H9 (cell line): ENCODE data around the gene THUMPD1. TPM values are rescaled to one million over a fixed set of nuclear protein-coding genes. Genes with fewer than 3 reads are reported as not detected.

ENCODE experiments used
- DNase-seq: peaks from one replicate; pipeline ENCODE4 v3.0.0-alpha.2; 2017
- H2AFZ ChIP-seq: one replicate; pipeline ENCODE4 v1.6.1; 2013; ENCODE audit warnings: mild to moderate bottlenecking, low read length, control low read depth, moderate library complexity
- H2AK5ac ChIP-seq: 2 replicates; pipeline ENCODE4 v1.6.1; 2013; ENCODE audit warnings: low read length, control low read depth, mixed read lengths; ENCODE audit not compliant: insufficient read length
- H2BK120ac ChIP-seq: one replicate; pipeline ENCODE4 v1.6.1; 2013; ENCODE audit warnings: low read depth, mild to moderate bottlenecking, low read length, control low read depth, inconsistent platforms; ENCODE audit not compliant: poor library complexity, severe bottlenecking
- H2BK12ac ChIP-seq: 2 replicates; pipeline ENCODE4 v1.6.1; 2013; ENCODE audit warnings: low read length, control low read depth, mixed read lengths, low read depth; ENCODE audit not compliant: insufficient read length
- H2BK15ac ChIP-seq: 2 replicates; pipeline ENCODE4 v1.6.1; 2013; ENCODE audit warnings: low read depth, low read length, control low read depth
- H2BK20ac ChIP-seq: one replicate; pipeline ENCODE4 v1.6.1; 2013; ENCODE audit warnings: low read depth, mild to moderate bottlenecking, low read length, control low read depth, inconsistent platforms; ENCODE audit not compliant: poor library complexity, severe bottlenecking
- H2BK5ac ChIP-seq: 2 replicates; pipeline ENCODE4 v1.6.1; 2013; ENCODE audit warnings: low read length, control low read depth, mixed read lengths; ENCODE audit not compliant: insufficient read length
- H3K14ac ChIP-seq: 2 replicates; pipeline ENCODE4 v1.6.1; 2013; ENCODE audit warnings: low read length, control low read depth; ENCODE audit not compliant: insufficient read depth
- H3K18ac ChIP-seq: 2 replicates; pipeline ENCODE4 v1.6.1; 2013; ENCODE audit warnings: low read depth, mild to moderate bottlenecking, mixed read lengths, low read length, control low read depth; ENCODE audit not compliant: insufficient read length
- H3K23ac ChIP-seq: 2 replicates; pipeline ENCODE4 v1.6.1; 2013; ENCODE audit warnings: low read length, control low read depth, mixed read lengths, low read depth; ENCODE audit not compliant: insufficient read length
- H3K23me2 ChIP-seq: 2 replicates; pipeline ENCODE4 v1.6.1; 2013; ENCODE audit warnings: low read depth, mild to moderate bottlenecking, mixed read lengths, low read length, control low read depth; ENCODE audit not compliant: insufficient read length, poor library complexity, severe bottlenecking
- H3K27ac ChIP-seq: 2 replicates; pipeline ENCODE4 v1.5.1; 2013; ENCODE audit warnings: low read length, control low read depth, mixed read lengths, low read depth; ENCODE audit not compliant: insufficient read length
- H3K27me3 ChIP-seq: 2 replicates; pipeline ENCODE4 v1.6.1; 2013; ENCODE audit warnings: low read length, control low read depth, inconsistent platforms; ENCODE audit not compliant: insufficient read depth
- H3K4ac ChIP-seq: 2 replicates; pipeline ENCODE4 v1.6.1; 2013; ENCODE audit warnings: low read depth, mild to moderate bottlenecking, control low read depth, inconsistent platforms, low read length, moderate library complexity
- H3K4me1 ChIP-seq: 2 replicates; pipeline ENCODE4 v1.6.1; 2013; ENCODE audit warnings: low read length, control low read depth, inconsistent platforms; ENCODE audit not compliant: insufficient read depth
- H3K4me2 ChIP-seq: 2 replicates; pipeline ENCODE4 v1.6.1; 2013; ENCODE audit warnings: low read length, control low read depth, mixed read lengths; ENCODE audit not compliant: insufficient read length, insufficient read depth
- H3K56ac ChIP-seq: 2 replicates; pipeline ENCODE4 v1.6.1; 2013; ENCODE audit warnings: low read depth, mild to moderate bottlenecking, mixed read lengths, low read length, control low read depth; ENCODE audit not compliant: insufficient read length
- H3K79me1 ChIP-seq: 2 replicates; pipeline ENCODE4 v1.6.1; 2013; ENCODE audit warnings: low read depth, mild to moderate bottlenecking, moderate library complexity, low read length, control low read depth, inconsistent platforms; ENCODE audit not compliant: insufficient read depth, poor library complexity, severe bottlenecking
- H3K79me2 ChIP-seq: 2 replicates; pipeline ENCODE4 v1.6.1; 2013; ENCODE audit warnings: low read length, control low read depth, inconsistent platforms; ENCODE audit not compliant: insufficient read depth
- H3K9ac ChIP-seq: 2 replicates; pipeline ENCODE4 v1.6.1; 2013; ENCODE audit warnings: low read length, control low read depth, mixed read lengths; ENCODE audit not compliant: insufficient read length; ENCODE audit errors: extremely low read depth
- H3K9me3 ChIP-seq: one replicate; pipeline ENCODE4 v1.6.1; 2013; ENCODE audit warnings: low read depth, low read length, inconsistent platforms; ENCODE audit not compliant: control insufficient read depth
- H3T11ph ChIP-seq: one replicate; pipeline ENCODE4 v1.6.1; 2013; ENCODE audit warnings: mild to moderate bottlenecking, low read length, control low read depth, inconsistent platforms
- H4K20me1 ChIP-seq: one replicate; pipeline ENCODE4 v1.6.1; 2013; ENCODE audit not compliant: control insufficient read depth, insufficient read length, insufficient read depth
- H4K5ac ChIP-seq: 2 replicates; pipeline ENCODE4 v1.6.1; 2013; ENCODE audit warnings: low read depth, mild to moderate bottlenecking, mixed read lengths, low read length, control low read depth; ENCODE audit not compliant: insufficient read length
- H4K8ac ChIP-seq: replicated peaks from 2 replicates; pipeline ENCODE4 v1.6.1; 2013; ENCODE audit warnings: low read length, control low read depth, mixed read lengths, low read depth; ENCODE audit not compliant: insufficient read length
- H4K91ac ChIP-seq: 2 replicates; pipeline ENCODE4 v1.6.1; 2013; ENCODE audit warnings: low read depth, mild to moderate bottlenecking, moderate library complexity, mixed read lengths, low read length, control low read depth; ENCODE audit not compliant: insufficient read length
- H3K27ac Mint-ChIP-seq, 3 experiments: 2 replicates in 2 of 3; 3 replicates in 1 of 3; pipeline ENCODE4 v1.8.0; 2020 to 2021; ENCODE audit warnings: mixed read lengths in 3 of 3, mild to moderate bottlenecking in 1 of 3, moderate library complexity in 1 of 3
- H3K27me3 Mint-ChIP-seq: 2 replicates; pipeline ENCODE4 v1.8.0; 2021; ENCODE audit warnings: low read depth, mild to moderate bottlenecking, moderate library complexity, mixed read lengths
- H3K36me3 Mint-ChIP-seq, 3 experiments: 2 replicates in 2 of 3; 3 replicates in 1 of 3; pipeline ENCODE4 v1.8.0; 2020 to 2021; ENCODE audit warnings: low read depth in 3 of 3, mixed read lengths in 3 of 3; ENCODE audit not compliant: insufficient read depth in 1 of 3
- H3K4me1 Mint-ChIP-seq, 2 experiments: 2 replicates each; pipeline ENCODE4 v1.8.0; 2020; ENCODE audit warnings: mixed read lengths in 2 of 2
- H3K4me3 Mint-ChIP-seq, 2 experiments: 2 replicates in 1 of 2; 3 replicates in 1 of 2; pipeline ENCODE4 v1.8.0; 2020 to 2021; ENCODE audit warnings: mild to moderate bottlenecking in 2 of 2, mixed read lengths in 2 of 2, moderate library complexity in 1 of 2
- H3K9me3 Mint-ChIP-seq, 2 experiments: 2 replicates in 1 of 2; 3 replicates in 1 of 2; pipeline ENCODE4 v1.8.0; 2020; ENCODE audit warnings: mild to moderate bottlenecking in 2 of 2, mixed read lengths in 2 of 2, moderate library complexity in 1 of 2
- CTCF ChIP-seq: fragments of 200-600 bp; sonication (generic); conservative IDR thresholded peaks from 3 replicates; pipeline ENCODE4 v1.8.0; 2021; ENCODE audit warnings: antibody characterized with exemption, mild to moderate bottlenecking
- total RNA-seq: library from RNA; stranded (reverse); gene quantifications from 2 replicates; pipeline ENCODE4 v1.2.1, GENCODE V29; 2021

The THUMPD1 gene
- total RNA-seq, 1 experiment from 2014 or later: 51.3 TPM

GRCh38 chr16:20726661-20727060 is 15.0 kb downstream of the THUMPD1 start:
- Mint-ChIP-seq H3K4me3 (no peak overlapping the region), H3K4me1 (no peaks in the 10 kb centered on the region), H3K9me3 (no peaks in the 10 kb centered on the region), H3K27me3 (peaks cover 9% of the 10 kb centered on the region), H3K36me3 (no peaks in the 10 kb centered on the region), H3K27ac (no peak overlapping the region)
- no peak overlapping the region for H3K23ac ChIP-seq
- no peak overlapping the region for H4K8ac ChIP-seq
- H2BK20ac ChIP-seq: no peak overlapping the region
- H2BK15ac ChIP-seq: no peak overlapping the region
- TF ChIP-seq CTCF: no peak
- no peak overlapping the region for H3K18ac ChIP-seq
- no peak overlapping the region for H3K27ac ChIP-seq
- no peaks in the 10 kb centered on the region for H3K27me3 ChIP-seq
- no peak overlapping the region for H4K91ac ChIP-seq
- no peaks in the 10 kb centered on the region for H4K20me1 ChIP-seq
- H3K23me2 ChIP-seq: no peaks in the 10 kb centered on the region
- no peaks in the 10 kb centered on the region for H3K9me3 ChIP-seq
- H3K9ac ChIP-seq: no peak overlapping the region
- no peak overlapping the region for H3K14ac ChIP-seq
- H4K5ac ChIP-seq: no peak overlapping the region
- no peak overlapping the region for H3K4me2 ChIP-seq
- no peak overlapping the region for H2AFZ ChIP-seq
- no peak overlapping the region for H3K56ac ChIP-seq
- no peak overlapping the region for H2BK12ac ChIP-seq
- no peaks in the 10 kb centered on the region for H3K4me1 ChIP-seq
- no peak for DNase-seq
- no peak overlapping the region for H2AK5ac ChIP-seq
- no peaks in the 10 kb centered on the region for H3K79me1 ChIP-seq
- H2BK120ac ChIP-seq: no peak overlapping the region
- H2BK5ac ChIP-seq: no peak overlapping the region
- H3T11ph ChIP-seq: no peak overlapping the region
- no peak overlapping the region for H3K4ac ChIP-seq
- H3K79me2 ChIP-seq: no peaks in the 10 kb centered on the region
